ENCODE measurements around the gene BIRC5. TPM values are rescaled to one million over a fixed set of nuclear protein-coding genes. Genes with fewer than 3 reads are reported as not detected.
A peak's percentile ranks its signal among the peaks of the same experiment; 100 is the strongest.

BIRC5 gene
- total RNA-seq, 3 donors from 2014 or later = 2.4 to 22.4 (median 4.7) TPM

DNA sequence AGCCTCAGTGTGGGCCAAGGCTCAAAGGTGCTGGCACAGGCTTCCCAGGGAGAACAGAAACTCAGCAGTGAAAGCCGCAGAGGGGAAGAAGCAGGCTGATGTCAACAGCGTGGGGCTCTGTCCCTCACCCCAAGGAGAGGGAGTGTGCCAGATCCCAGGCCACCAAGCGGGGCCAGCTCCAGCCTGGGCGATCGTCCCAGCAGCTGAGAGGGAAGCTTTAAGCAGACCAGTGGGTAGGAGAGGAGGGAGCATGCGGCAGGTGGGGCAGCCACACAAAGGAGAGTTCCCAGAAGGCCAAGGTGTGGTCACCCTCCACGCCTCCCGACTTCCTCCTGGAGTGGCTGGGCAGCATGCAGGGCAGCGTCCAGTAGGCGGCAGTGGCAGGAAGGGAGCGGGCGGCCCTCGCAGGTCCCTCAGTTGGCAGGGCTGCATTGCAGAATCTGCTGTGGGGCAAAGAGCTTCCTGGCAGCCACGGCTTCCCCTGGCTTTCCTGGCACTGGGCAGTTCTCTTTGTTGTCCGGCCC is 39.6 kb upstream of the BIRC5 start:
- peak; percentile 50 for TF ChIP-seq CTCF (IDR thresholded peaks at IDR 0.05)
- H3K4me1 ChIP-seq (ENCODE audit: low read depth) = peaks cover 85% of the 10 kb centered on the region
- intact Hi-C loops (cut with DNase I, micrococcal nuclease) = no loop called here
- DNase-seq (peak; percentile 93 to 95 (median 94)), ATAC-seq (peak; percentile 80)
- no peak overlapping the region for H3K4me3 ChIP-seq
- no peaks in the 10 kb centered on the region for H3K36me3 ChIP-seq (ENCODE audit: low read depth)
- H3K9me3 ChIP-seq = no peaks in the 10 kb centered on the region

DNA sequence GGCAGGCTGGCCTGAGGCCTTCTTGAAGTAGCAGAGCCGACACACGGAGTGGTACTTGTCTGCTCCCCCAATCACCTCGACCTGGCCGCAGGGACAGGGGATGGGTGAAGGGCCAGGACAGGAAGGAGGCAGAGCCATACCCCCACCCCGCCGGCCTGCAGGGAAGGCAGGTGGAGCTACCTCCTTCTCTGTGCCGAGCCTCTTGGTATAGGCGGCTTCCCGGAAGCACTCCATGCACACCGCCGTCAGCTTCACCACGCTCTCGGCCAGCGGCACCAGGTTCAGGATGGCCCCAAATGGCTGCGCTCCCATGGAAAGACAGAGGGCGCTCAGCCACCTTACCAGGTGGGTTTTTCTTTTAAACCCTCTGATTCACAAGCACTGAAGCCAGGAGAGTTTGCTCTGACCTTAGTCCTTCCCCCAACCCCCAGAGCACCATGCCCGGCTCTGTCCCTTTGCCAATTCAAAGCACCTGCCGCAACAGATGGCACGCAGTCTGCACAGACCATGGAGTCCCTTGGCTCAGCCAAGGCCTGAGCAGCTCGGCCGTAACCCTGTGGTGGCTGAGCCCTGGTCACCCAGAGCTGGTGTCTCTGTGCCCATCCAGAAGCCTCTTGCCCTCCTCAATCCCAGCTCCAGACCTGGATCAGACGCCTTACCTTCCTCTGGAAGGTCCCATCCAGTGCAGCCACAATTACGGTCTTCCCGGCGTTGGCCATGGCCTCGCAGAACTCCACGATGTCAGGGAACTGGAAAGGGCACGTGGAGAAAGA is 39.0 kb upstream of the BIRC5 start:
- H3K9me3 ChIP-seq = no peaks in the 10 kb centered on the region
- intact Hi-C loops (cut with DNase I, micrococcal nuclease) = no loop called here
- H3K4me1 ChIP-seq (ENCODE audit: low read depth) = peaks cover 79% of the 10 kb centered on the region
- no peak for TF ChIP-seq CTCF (IDR thresholded peaks at IDR 0.05)
- DNase-seq (peak in 2 of 3 donors; percentile 67 to 73), ATAC-seq (peak; percentile 47)
- H3K36me3 ChIP-seq (ENCODE audit: low read depth) = no peaks in the 10 kb centered on the region
- H3K4me3 ChIP-seq = no peak overlapping the region

DNA sequence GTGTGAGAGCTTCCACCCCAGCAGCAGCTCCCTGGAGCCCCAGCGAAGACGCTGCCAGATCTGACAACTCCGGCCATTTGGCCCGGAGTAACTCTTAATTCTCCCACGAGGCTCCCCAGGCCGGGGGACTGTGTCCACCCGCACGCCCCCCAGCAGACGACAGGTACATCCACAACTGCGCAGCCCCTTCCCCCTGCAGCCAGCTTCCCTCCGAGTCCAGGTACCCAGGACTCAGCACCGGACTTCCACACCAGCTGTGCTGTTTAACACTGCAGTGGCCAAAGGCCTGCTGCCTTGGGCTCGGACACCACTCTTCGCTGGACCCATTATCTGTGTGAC is 38.4 kb upstream of the BIRC5 start:
- ATAC-seq = no peak
- Histone ChIP-seq H3K4me1 (ENCODE audit: low read depth) (peaks cover 74% of the 10 kb centered on the region), H3K9me3 (no peaks in the 10 kb centered on the region), H3K4me3 (no peak overlapping the region), H3K36me3 (ENCODE audit: low read depth) (no peaks in the 10 kb centered on the region)
- intact Hi-C loops (cut with DNase I, micrococcal nuclease) = no loop called here
- DNase-seq = no peak
- TF ChIP-seq CTCF (IDR thresholded peaks at IDR 0.05) = no peak

- Histone ChIP-seq H3K4me1 (ENCODE audit: low read depth) (peaks cover 65% of the 10 kb centered on the region), H3K4me3 (no peak overlapping the region), H3K9me3 (no peaks in the 10 kb centered on the region), H3K36me3 (ENCODE audit: low read depth) (no peaks in the 10 kb centered on the region)
- DNase-seq = peak; percentile 87 to 90 (median 90)
- peak; percentile 96 for TF ChIP-seq CTCF (IDR thresholded peaks at IDR 0.05)
- intact Hi-C loops (cut with DNase I, micrococcal nuclease) = no loop called here
- ATAC-seq = peak; percentile 48
Observed at GRCh38 chr17:78176548-78177025, 37.5 kb upstream of the BIRC5 start.

DNA sequence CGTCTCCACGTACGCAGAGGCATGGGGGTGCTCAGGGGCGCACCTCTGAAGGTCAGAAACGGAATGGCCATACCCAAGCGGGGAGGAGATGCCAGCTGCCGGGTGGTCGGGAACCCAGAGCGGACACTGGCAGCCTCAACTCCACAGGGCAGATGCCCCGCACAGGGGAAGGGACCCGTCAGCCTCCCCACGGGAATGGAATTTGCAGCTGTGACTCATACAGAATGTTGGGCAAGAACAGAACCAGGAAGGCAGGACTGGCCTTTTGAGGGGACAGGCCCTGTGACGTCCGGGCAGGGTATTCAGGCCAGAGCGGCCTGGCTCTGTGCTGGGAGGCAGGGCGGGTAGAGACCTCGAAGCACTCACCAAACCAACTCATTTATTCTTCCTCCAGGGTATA is 34.7 kb upstream of the BIRC5 start:
- ATAC-seq (no peak), DNase-seq (no peak)
- Histone ChIP-seq H3K36me3 (ENCODE audit: low read depth) (no peaks in the 10 kb centered on the region), H3K9me3 (no peaks in the 10 kb centered on the region), H3K4me3 (no peak overlapping the region), H3K4me1 (ENCODE audit: low read depth) (peaks cover 37% of the 10 kb centered on the region)
- intact Hi-C loops (cut with DNase I, micrococcal nuclease) = no loop called here
- no peak for TF ChIP-seq CTCF (IDR thresholded peaks at IDR 0.05)

All from mucosa of descending colon (tissue), 3 donors.